Measurements from ENCODE around the gene GADD45GIP1. TPM values are rescaled to one million over a fixed set of nuclear protein-coding genes. Genes with fewer than 3 reads are reported as not detected.

GADD45GIP1 gene
- polyA plus RNA-seq, 2 of the 4 experiments (the other 2 are of a cell fraction) = 26.4 to 31.1 TPM

GRCh38 chr19:12937093-12937926 lies 19.7 kb downstream of the GADD45GIP1 start:
- Histone ChIP-seq H3K4me1 (peaks cover 25% of the 10 kb centered on the region), H3K27ac (peak overlapping the region; percentile 89 to 92), H3K4me3 (peak overlapping the region; percentile 100), H3K4me2 (peak overlapping the region; percentile 95), H3K9me3 (no peaks in the 10 kb centered on the region)
- ATAC-seq (no peak), DNase-seq (ENCODE audit: low read depth in 1 of 2, low spot score in 1 of 2) (peak in 1 of 2 experiments; percentile 46), FAIRE-seq (no peak)
- WGBS (ENCODE audit: missing lambda C conversion rate) = 27% methylated on average over 21 of the region's 23 CpGs
- TF ChIP-seq BHLHE40 (IDR thresholded peaks at IDR 0.05; ENCODE audit: low read depth, low read length) (0 out of 2 replicates have a peak, but pooled peaks have one; percentile 19), MAFK (IDR thresholded peaks at IDR 0.05; ENCODE audit: partially characterized antibody) (no peak), EP300 (IDR thresholded peaks at IDR 0.05) (no peak), ATOH8 (CRISPR knock-in tag; IDR thresholded peaks at IDR 0.05; ENCODE audit: low read depth) (no peak)
- TF ChIP-seq, protein P1, sequence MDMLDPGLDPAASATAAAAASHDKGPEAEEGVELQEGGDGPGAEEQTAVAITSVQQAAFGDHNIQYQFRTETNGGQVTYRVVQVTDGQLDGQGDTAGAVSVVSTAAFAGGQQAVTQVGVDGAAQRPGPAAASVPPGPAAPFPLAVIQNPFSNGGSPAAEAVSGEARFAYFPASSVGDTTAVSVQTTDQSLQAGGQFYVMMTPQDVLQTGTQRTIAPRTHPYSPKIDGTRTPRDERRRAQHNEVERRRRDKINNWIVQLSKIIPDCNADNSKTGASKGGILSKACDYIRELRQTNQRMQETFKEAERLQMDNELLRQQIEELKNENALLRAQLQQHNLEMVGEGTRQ (IDR thresholded peaks at IDR 0.05) = peak; percentile 61
- POLR2A ChIA-PET = interaction anchor here (1.0 kb wide), 1 partner anchor 9 kb away, joined by 3 read pairs; the partner anchor contains the start of gene RAD23A
- CTCF ChIA-PET = interaction anchor here (0.7 to 1.4 kb wide), 3 partner anchors 10 to 28 kb away, joined by 4 to 5 read pairs (median 4); no protein-coding TSS in a partner anchor

- CTCF ChIA-PET = no interaction called here
- no peak for ATAC-seq
- Histone ChIP-seq H3K4me1 (peaks cover 29% of the 10 kb centered on the region), H3K4me2 (no peak overlapping the region), H3K4me3 (no peak overlapping the region), H3K9me3 (no peaks in the 10 kb centered on the region), H3K27ac (peak overlapping the region in 1 of 2 experiments; percentile 92; a peak in 2 of 6 replicates)
- FAIRE-seq = no peak
- DNase-seq (ENCODE audit: low read depth in 1 of 2, low spot score in 1 of 2) = no peak
- TF ChIP-seq ZNF302 (CRISPR knock-in tag; IDR thresholded peaks at IDR 0.05) = no peak
- 87% methylated on average over 7 of the region's 7 CpGs for WGBS (ENCODE audit: missing lambda C conversion rate)
- POLR2A ChIA-PET = no interaction called here
Observed at GRCh38 chr19:12936582-12936981, 20.4 kb downstream of the GADD45GIP1 start.

GRCh38 chr19:12935071-12935470 lies 22.0 kb downstream of the GADD45GIP1 start:
- no peak overlapping the region for H3K4me3 ChIP-seq
- DNase-seq (ENCODE audit: low read depth in 1 of 2, low spot score in 1 of 2) = no peak
- WGBS (ENCODE audit: missing lambda C conversion rate) = 90% methylated on average over 9 of the region's 10 CpGs
- no peak for ATAC-seq
- no peak overlapping the region for H3K27ac ChIP-seq
- no peaks in the 10 kb centered on the region for H3K9me3 ChIP-seq
- H3K4me1 ChIP-seq = peaks cover 20% of the 10 kb centered on the region
- FAIRE-seq = no peak
- TF ChIP-seq POLR2A (IDR thresholded peaks at IDR 0.05; ENCODE audit: low read length) = no peak
- TF ChIP-seq HMGXB4 (CRISPR knock-in tag; IDR thresholded peaks at IDR 0.05; ENCODE audit: borderline replicate concordance) = no peak
- no peak for TF ChIP-seq ZSCAN20 (CRISPR knock-in tag; IDR thresholded peaks at IDR 0.05)
- no peak overlapping the region for H3K4me2 ChIP-seq
- POLR2A ChIA-PET = no interaction called here
- CTCF ChIA-PET = no interaction called here

DNA sequence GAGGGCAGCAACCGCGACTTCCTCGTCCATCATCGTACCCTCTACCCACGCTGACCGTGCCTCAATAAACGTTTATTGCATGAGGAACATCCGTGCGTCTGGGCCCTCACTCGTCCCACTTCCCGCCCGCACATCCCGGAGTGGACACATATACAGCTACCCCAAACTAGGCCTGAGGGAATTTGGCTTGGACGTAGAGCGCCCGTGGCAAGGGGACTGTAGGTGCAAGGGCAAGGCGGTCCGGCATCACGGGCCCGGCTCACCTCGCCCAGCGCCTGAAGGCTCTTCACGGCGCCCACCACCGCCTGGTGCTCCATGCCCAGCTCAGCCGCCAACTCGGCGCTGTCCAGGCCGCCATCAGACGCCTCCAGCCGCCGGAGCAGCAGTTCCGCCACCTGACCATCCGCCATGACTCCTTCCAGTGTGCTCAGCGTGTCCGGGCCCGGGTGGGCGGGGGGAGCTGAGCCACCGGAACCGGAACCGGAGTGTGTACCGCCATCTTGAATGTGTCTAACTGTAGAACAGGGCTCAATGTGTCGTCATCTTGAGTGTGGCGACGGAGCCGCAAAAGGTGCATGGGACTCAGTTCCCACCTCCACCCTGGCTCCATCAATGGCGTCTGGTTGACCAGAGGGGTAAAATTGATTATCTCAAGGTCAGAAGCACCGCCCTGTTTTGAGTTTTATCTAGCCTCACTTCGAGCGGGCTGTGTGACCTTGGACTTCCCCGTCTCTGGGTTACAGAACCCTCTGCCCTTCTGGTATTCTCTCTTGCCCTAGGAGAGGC lies 23.5 kb downstream of the GADD45GIP1 start, which contains the start of gene FARSA:
TSS of gene FARSA (minus strand) at position 425 of the 786 bp plus-strand sequence. CDS start at position 410, 15 bp downstream.
- H3K27ac ChIP-seq = peak within 1 kb of the TSS; percentile 94 to 100
- no peaks in the 10 kb centered on the region for H3K9me3 ChIP-seq
- ChIA-PET POLR2A (interaction anchor here (0.6 to 1.7 kb wide), 5 partner anchors 14 to 51 kb away, joined by 3 to 5 read pairs (median 3); partner anchors contain the start of genes GCDH and SYCE2), CTCF (interaction anchor here (0.6 to 2.0 kb wide), 3 partner anchors 13 to 51 kb away, joined by 3 to 9 read pairs (median 3); no protein-coding TSS in a partner anchor)
- DNase-seq (ENCODE audit: low read depth in 1 of 2, low spot score in 1 of 2) = peak; percentile 87 to 89
- peaks cover 15% of the 10 kb centered on the region for H3K4me1 ChIP-seq
- peak within 1 kb of the TSS; percentile 77 for H3K4me2 ChIP-seq
- no peak for FAIRE-seq
- peak within 1 kb of the TSS; percentile 85 for H3K4me3 ChIP-seq
- WGBS (ENCODE audit: missing lambda C conversion rate) = 19% methylated on average over 12 of the region's 51 CpGs
- peak; percentile 86 to 87 for ATAC-seq
- TF ChIP-seq ZNF302 (CRISPR knock-in tag; IDR thresholded peaks at IDR 0.05) (no peak), JUN (IDR thresholded peaks at IDR 0.05) (peak; percentile 25 to 83; a peak in 3 of 5 replicates), KDM5A (IDR thresholded peaks at IDR 0.05) (peak; percentile 56), CBX2 (IDR thresholded peaks at IDR 0.05; ENCODE audit: borderline replicate concordance, low read depth) (no peak), ZSCAN20 (CRISPR knock-in tag; IDR thresholded peaks at IDR 0.05) (no peak), EP300 (IDR thresholded peaks at IDR 0.05) (no peak), RCOR1 (IDR thresholded peaks at IDR 0.05; ENCODE audit: low read depth, low read length) (no peak), KDM1A (IDR thresholded peaks at IDR 0.05; ENCODE audit: low read depth) (0 out of 2 replicates have a peak, but pooled peaks have one; percentile 12), EHF (CRISPR knock-in tag; IDR thresholded peaks at IDR 0.05) (no peak), NFE2L2 (conservative IDR thresholded peaks at IDR 0.05; ENCODE audit: low read length) (no peak), MYC (IDR thresholded peaks at IDR 0.05; ENCODE audit: borderline replicate concordance, low read length) (peak; percentile 39; the same call in 1 of the 2 replicates), SMC3 (IDR thresholded peaks at IDR 0.05) (no peak), ESRRA (IDR thresholded peaks at IDR 0.05; ENCODE audit: borderline replicate concordance, low read length) (no peak), TP53 (CRISPR knock-in tag; IDR thresholded peaks at IDR 0.05) (no peak)
- TF ChIP-seq, protein P2, sequence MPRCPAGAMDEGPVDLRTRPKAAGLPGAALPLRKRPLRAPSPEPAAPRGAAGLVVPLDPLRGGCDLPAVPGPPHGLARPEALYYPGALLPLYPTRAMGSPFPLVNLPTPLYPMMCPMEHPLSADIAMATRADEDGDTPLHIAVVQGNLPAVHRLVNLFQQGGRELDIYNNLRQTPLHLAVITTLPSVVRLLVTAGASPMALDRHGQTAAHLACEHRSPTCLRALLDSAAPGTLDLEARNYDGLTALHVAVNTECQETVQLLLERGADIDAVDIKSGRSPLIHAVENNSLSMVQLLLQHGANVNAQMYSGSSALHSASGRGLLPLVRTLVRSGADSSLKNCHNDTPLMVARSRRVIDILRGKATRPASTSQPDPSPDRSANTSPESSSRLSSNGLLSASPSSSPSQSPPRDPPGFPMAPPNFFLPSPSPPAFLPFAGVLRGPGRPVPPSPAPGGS (IDR thresholded peaks at IDR 0.05) = 0 out of 3 replicates have a peak, but pooled peaks have one; percentile 71
- TF ChIP-seq, protein P1 (IDR thresholded peaks at IDR 0.05) = 0 out of 2 replicates have a peak, but pooled peaks have one; percentile 16
